ENCODE measurements around the gene CFAP46.

DNA sequence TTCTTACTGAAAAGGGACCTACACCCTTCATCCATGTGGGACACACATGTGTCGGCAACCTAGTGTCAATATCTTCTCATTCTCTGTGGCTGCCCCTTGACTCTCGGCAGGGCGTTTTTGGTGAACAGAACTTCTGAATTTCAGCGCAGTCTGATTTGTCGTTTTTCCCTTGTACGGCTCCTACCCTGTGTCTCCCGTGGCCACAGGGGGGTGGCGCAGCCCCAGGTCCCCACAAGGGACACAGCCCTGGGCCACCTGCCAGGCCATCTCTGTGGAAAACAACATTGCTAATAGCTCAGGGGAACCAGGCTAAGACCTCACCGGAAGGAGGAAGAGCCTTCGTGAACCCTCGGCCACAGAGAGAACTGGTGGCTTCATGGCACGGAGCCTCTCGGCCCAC lies 103.3 kb downstream of the CFAP46 start:
- TF ChIP-seq, protein P1, sequence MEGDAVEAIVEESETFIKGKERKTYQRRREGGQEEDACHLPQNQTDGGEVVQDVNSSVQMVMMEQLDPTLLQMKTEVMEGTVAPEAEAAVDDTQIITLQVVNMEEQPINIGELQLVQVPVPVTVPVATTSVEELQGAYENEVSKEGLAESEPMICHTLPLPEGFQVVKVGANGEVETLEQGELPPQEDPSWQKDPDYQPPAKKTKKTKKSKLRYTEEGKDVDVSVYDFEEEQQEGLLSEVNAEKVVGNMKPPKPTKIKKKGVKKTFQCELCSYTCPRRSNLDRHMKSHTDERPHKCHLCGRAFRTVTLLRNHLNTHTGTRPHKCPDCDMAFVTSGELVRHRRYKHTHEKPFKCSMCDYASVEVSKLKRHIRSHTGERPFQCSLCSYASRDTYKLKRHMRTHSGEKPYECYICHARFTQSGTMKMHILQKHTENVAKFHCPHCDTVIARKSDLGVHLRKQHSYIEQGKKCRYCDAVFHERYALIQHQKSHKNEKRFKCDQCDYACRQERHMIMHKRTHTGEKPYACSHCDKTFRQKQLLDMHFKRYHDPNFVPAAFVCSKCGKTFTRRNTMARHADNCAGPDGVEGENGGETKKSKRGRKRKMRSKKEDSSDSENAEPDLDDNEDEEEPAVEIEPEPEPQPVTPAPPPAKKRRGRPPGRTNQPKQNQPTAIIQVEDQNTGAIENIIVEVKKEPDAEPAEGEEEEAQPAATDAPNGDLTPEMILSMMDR (IDR thresholded peaks at IDR 0.05): no peak
- no peak for TF ChIP-seq EZH2phosphoT487 (IDR thresholded peaks at IDR 0.05)
- TF ChIP-seq EZH2 (IDR thresholded peaks at IDR 0.05): no peak
